H1 (cell line): ENCODE data around the gene NAXD. TPM values are rescaled to one million over a fixed set of nuclear protein-coding genes. Genes with fewer than 3 reads are reported as not detected.

Source experiments
- CTCF ChIA-PET: fragments of 300-600 bp; sonication (Branson Sonifier 250); formaldehyde crosslinking; loops from one replicate; lab custom pipeline; 2021; ENCODE audit not compliant: partially characterized antibody; lab: Charles Lee
- POLR2A ChIA-PET: fragments of 300-600 bp; sonication (Branson Sonifier 250); formaldehyde crosslinking; loops from one replicate; lab custom pipeline; 2021; ENCODE audit warnings: inconsistent platforms; ENCODE audit not compliant: partially characterized antibody; lab: Charles Lee
- DNase-seq, 2 experiments: peaks; one replicate each; pipeline versions ENCODE4 v3.0.0 to v3.0.0-alpha.2; 2010 to 2022; ENCODE audit warnings: low spot score in 2 of 2, low read depth in 1 of 2, mixed read lengths in 1 of 2
- FAIRE-seq: peaks from 2 replicates; lab custom pipeline; 2011; peaks lifted over from hg19 to GRCh38; lab: Jason Lieb, UNC
- H2AFZ ChIP-seq: 2 replicates; pipeline ENCODE4 v1.8.1; 2012; ENCODE audit warnings: low read length, inconsistent platforms
- H2AK5ac ChIP-seq: 2 replicates; pipeline ENCODE4 v1.6.1; 2013; ENCODE audit warnings: low read depth, low read length
- H2BK120ac ChIP-seq: replicated peaks from 2 replicates; pipeline ENCODE3; 2013; ENCODE audit warnings: low read depth, low read length, inconsistent platforms
- H2BK12ac ChIP-seq: 2 replicates; pipeline ENCODE4 v1.6.1; 2013; ENCODE audit warnings: low read depth, low read length
- H2BK15ac ChIP-seq: 2 replicates; pipeline ENCODE4 v1.6.1; 2013; ENCODE audit warnings: low read length
- H2BK20ac ChIP-seq: 2 replicates; pipeline ENCODE4 v1.6.1; 2013; ENCODE audit warnings: low read length
- H2BK5ac ChIP-seq: 2 replicates; pipeline ENCODE4 v1.6.1; 2013; ENCODE audit warnings: low read depth, low read length
- H3K14ac ChIP-seq: 2 replicates; pipeline ENCODE4 v1.6.1; 2013; ENCODE audit warnings: inconsistent platforms; ENCODE audit not compliant: insufficient read length
- H3K18ac ChIP-seq: 2 replicates; pipeline ENCODE4 v1.6.1; 2013; ENCODE audit warnings: low read length; ENCODE audit errors: extremely low read depth
- H3K23ac ChIP-seq: 2 replicates; pipeline ENCODE4 v1.6.1; 2013; ENCODE audit warnings: inconsistent platforms; ENCODE audit not compliant: insufficient read length
- H3K23me2 ChIP-seq: 2 replicates; pipeline ENCODE4 v1.6.1; 2013; ENCODE audit warnings: low read depth, low read length
- H3K27ac ChIP-seq: 2 replicates; pipeline ENCODE4 v1.6.1; 2011; ENCODE audit warnings: low read depth, low read length, inconsistent platforms
- H3K27me3 ChIP-seq, 4 experiments: replicated peaks in 1 of 4; 1 replicate in 1 of 4; 2 replicates in 3 of 4; pipeline versions ENCODE4 v1.6.1 to v1.8.1; 2011 to 2013; ENCODE audit warnings: low read length in 3 of 4, mild to moderate bottlenecking in 3 of 4, inconsistent platforms in 2 of 4, mixed read lengths in 2 of 4, moderate library complexity in 1 of 4; ENCODE audit not compliant: control insufficient read depth in 3 of 4, insufficient read depth in 3 of 4; ENCODE audit errors: extremely low read depth in 1 of 4
- H3K36me3 ChIP-seq, 4 experiments: 2 replicates each; pipeline versions ENCODE4 v1.6.1 to v1.8.1; 2011 to 2013; ENCODE audit warnings: mild to moderate bottlenecking in 4 of 4, low read length in 3 of 4, moderate library complexity in 2 of 4, control low read depth in 1 of 4, inconsistent platforms in 1 of 4; ENCODE audit not compliant: insufficient read depth in 4 of 4, control insufficient read depth in 2 of 4
- H3K4ac ChIP-seq: replicated peaks from 2 replicates; pipeline ENCODE3; 2013; ENCODE audit warnings: low read length, low read depth, mixed read lengths, inconsistent platforms; ENCODE audit not compliant: insufficient read length
- H3K4me1 ChIP-seq, 4 experiments: replicated peaks in 1 of 4; 1 replicate in 1 of 4; 2 replicates in 3 of 4; pipeline versions ENCODE4 v1.6.1 to v1.8.1; 2011 to 2013; ENCODE audit warnings: low read length in 3 of 4, inconsistent platforms in 2 of 4, mixed read lengths in 1 of 4; ENCODE audit not compliant: insufficient read depth in 4 of 4, control insufficient read depth in 3 of 4
- H3K4me2 ChIP-seq, 2 experiments: 2 replicates each; pipeline versions ENCODE4 v1.6.1 to v1.8.1; 2011 to 2013; ENCODE audit warnings: low read depth in 2 of 2, low read length in 2 of 2, control low read depth in 1 of 2, inconsistent platforms in 1 of 2, mild to moderate bottlenecking in 1 of 2; ENCODE audit not compliant: insufficient read depth in 1 of 2
- H3K4me3 ChIP-seq, 4 experiments: fragments of 200-600, 300-600 bp in 1 of 4; sonication (generic), shearing (Covaris generic), sonication (Bioruptor Twin) in 1 of 4; 2 replicates each; pipeline versions ENCODE4 v1.5.1 to v1.8.1; 2011 to 2016; ENCODE audit warnings: low read length in 4 of 4, low read depth in 3 of 4, control low read depth in 2 of 4, inconsistent platforms in 2 of 4, mild to moderate bottlenecking in 2 of 4, mixed read lengths in 1 of 4, moderate library complexity in 1 of 4; ENCODE audit not compliant: insufficient read depth in 2 of 4; ENCODE audit errors: extremely low read depth in 1 of 4
- H3K56ac ChIP-seq: replicated peaks from 2 replicates; pipeline ENCODE3; 2013; ENCODE audit warnings: low read depth, mild to moderate bottlenecking, mixed read lengths, low read length, inconsistent platforms; ENCODE audit not compliant: insufficient read length
- H3K79me1 ChIP-seq: 2 replicates; pipeline ENCODE4 v1.6.1; 2013; ENCODE audit warnings: low read depth, low read length, control low read depth
- H3K79me2 ChIP-seq, 2 experiments: 2 replicates each; pipeline versions ENCODE4 v1.6.1 to v1.8.1; 2012 to 2013; ENCODE audit warnings: low read length in 2 of 2, mild to moderate bottlenecking in 2 of 2, inconsistent platforms in 1 of 2; ENCODE audit not compliant: insufficient read depth in 2 of 2, control insufficient read depth in 1 of 2
- H3K9ac ChIP-seq, 4 experiments: replicated peaks in 1 of 4; 1 replicate in 1 of 4; 2 replicates in 3 of 4; pipeline versions ENCODE4 v1.6.1 to v1.8.1; 2011 to 2013; ENCODE audit warnings: low read depth in 3 of 4, low read length in 3 of 4, control low read depth in 2 of 4, mild to moderate bottlenecking in 2 of 4, moderate library complexity in 2 of 4, inconsistent platforms in 1 of 4; ENCODE audit errors: extremely low read depth in 1 of 4
- H3K9me3 ChIP-seq, 2 experiments: 2 replicates each; pipeline versions ENCODE4 v1.6.1 to v1.8.1; 2012 to 2013; ENCODE audit warnings: mild to moderate bottlenecking in 2 of 2, moderate library complexity in 2 of 2, control low read depth in 1 of 2, inconsistent platforms in 1 of 2, low read depth in 1 of 2, low read length in 1 of 2, mixed read lengths in 1 of 2; ENCODE audit not compliant: insufficient read depth in 2 of 2
- H4K20me1 ChIP-seq, 2 experiments: replicated peaks in 1 of 2; 2 replicates each; pipeline versions ENCODE3 to v1.8.1; 2011 to 2013; ENCODE audit warnings: inconsistent platforms in 2 of 2, low read length in 2 of 2, mild to moderate bottlenecking in 1 of 2; ENCODE audit not compliant: insufficient read depth in 2 of 2, control insufficient read depth in 1 of 2
- H4K5ac ChIP-seq: 2 replicates; pipeline ENCODE4 v1.6.1; 2013; ENCODE audit warnings: low read length, low read depth, mixed read lengths, inconsistent platforms; ENCODE audit not compliant: insufficient read length
- H4K8ac ChIP-seq: 2 replicates; pipeline ENCODE4 v1.8.0; 2013; ENCODE audit warnings: mild to moderate bottlenecking, moderate library complexity, low read length, inconsistent platforms; ENCODE audit not compliant: insufficient read depth; ENCODE audit errors: extremely low read depth
- H4K91ac ChIP-seq: replicated peaks from 2 replicates; pipeline ENCODE3; 2013; ENCODE audit warnings: low read length, mixed read lengths, inconsistent platforms; ENCODE audit not compliant: insufficient read length
- ATF3 ChIP-seq: IDR thresholded peaks from 2 replicates; pipeline ENCODE4 v1.6.1; 2011; ENCODE audit warnings: low read depth, mild to moderate bottlenecking, low read length; ENCODE audit not compliant: insufficient read depth
- CREB1 ChIP-seq: IDR thresholded peaks from 2 replicates; pipeline ENCODE4 v1.6.1; 2012; ENCODE audit warnings: inconsistent platforms
- E2F6 ChIP-seq: IDR thresholded peaks from 2 replicates; pipeline ENCODE4 v1.6.1; 2012; ENCODE audit warnings: inconsistent platforms
- EP300 ChIP-seq, 2 experiments: IDR thresholded peaks; 1 replicate in 1 of 2; 2 replicates in 1 of 2; pipeline ENCODE4 v1.6.1; 2011 to 2012; ENCODE audit warnings: low read depth in 2 of 2, low read length in 2 of 2, mild to moderate bottlenecking in 2 of 2, borderline replicate concordance in 1 of 2, inconsistent platforms in 1 of 2, moderate library complexity in 1 of 2
- HDAC2 ChIP-seq, 2 experiments: fragments of 300-600 bp in 1 of 2; sonication (generic) in 1 of 2; IDR thresholded peaks; 2 replicates each; pipeline ENCODE4 v1.6.1; 2011 to 2012; ENCODE audit warnings: low read depth in 2 of 2, low read length in 2 of 2, mild to moderate bottlenecking in 2 of 2, moderate library complexity in 2 of 2, borderline replicate concordance in 1 of 2, inconsistent platforms in 1 of 2
- JUND ChIP-seq: IDR thresholded peaks from 2 replicates; pipeline ENCODE4 v1.6.1; 2011; ENCODE audit warnings: mild to moderate bottlenecking, improper control_type of control experiment, low read length
- MAFK ChIP-seq: IDR thresholded peaks from 2 replicates; pipeline ENCODE4 v1.6.1; 2012; ENCODE audit warnings: low read depth, mild to moderate bottlenecking, improper control_type of control experiment, low read length
- PHF8 ChIP-seq: fragments of 200-600 bp; sonication (generic); conservative IDR thresholded peaks from 2 replicates; pipeline ENCODE4 v1.7.1; 2012; ENCODE audit warnings: low read depth, mild to moderate bottlenecking, inconsistent platforms, low read length, moderate library complexity
- RAD21 ChIP-seq, 2 experiments: IDR thresholded peaks in 1 of 2; conservative IDR thresholded peaks in 1 of 2; 2 replicates each; pipeline ENCODE4 v1.6.1; 2011; ENCODE audit warnings: low read depth in 2 of 2, low read length in 2 of 2, improper control_type of control experiment in 1 of 2, inconsistent platforms in 1 of 2, mild to moderate bottlenecking in 1 of 2, moderate library complexity in 1 of 2
- WGBS, 2 experiments: shearing (Covaris generic) in 1 of 2; methylation state at CpG; one replicate each; pipeline versions ENCODE4 v1.1.6 to v1.1.7; 2013 to 2015; ENCODE audit warnings: low lambda C conversion rate in 2 of 2, mixed read lengths in 2 of 2, inconsistent platforms in 1 of 2, low coverage in 1 of 2, missing lambda C conversion rate in 1 of 2; ENCODE audit not compliant: insufficient replicate concordance in 2 of 2, insufficient coverage in 1 of 2, insufficient read length in 1 of 2; ENCODE audit errors: extremely low coverage in 1 of 2, missing lambda C conversion rate in 1 of 2; 5-methylcytosine and 5-hydroxymethylcytosine counted together
- polyA plus RNA-seq, 7 experiments: library from polyadenylated mRNA; depleted of rRNA in 3 of 7; stranded (reverse) in 5 of 7; unstranded in 2 of 7; fragments of >200 nt in 5 of 7; fragments of 200-250 nt in 2 of 7; gene quantifications; 1 replicate in 5 of 7; 2 replicates in 1 of 7; 4 replicates in 1 of 7; pipeline versions ENCODE4 v1.2.1 to v1.2.3, GENCODE V29; 2011 to 2013; ENCODE audit warnings: missing spikeins in 2 of 7, mixed read lengths in 2 of 7
- total RNA-seq: library from RNA; stranded (reverse); fragmentation: NEBNext Ultra II Directional; extraction: Animal tissue kit (Norgen Biotek cat#: 25700); gene quantifications from 2 replicates; pipeline ENCODE4 v1.2.1, GENCODE V29; 2021

NAXD gene
- total and polyA plus RNA-seq, 2 of the 8 experiments (the other 6 are each of a cell fraction or from before 2014, with no cell fraction given): 25.4 to 35.5 TPM

GRCh38 chr13:110576070-110576394 is 39.3 kb upstream of the NAXD start:
- no peaks in the 10 kb centered on the region for H3K36me3 ChIP-seq
- peaks cover 0 to 1% of the 10 kb centered on the region in 2 experiments for H4K20me1 ChIP-seq
- 0 out of 2 replicates have a peak overlapping the region, but pooled peaks have one; percentile 49 for H2AFZ ChIP-seq
- H3K56ac ChIP-seq: no peak overlapping the region
- peak overlapping the region; percentile 41; the same call in 1 of the 2 replicates for H4K8ac ChIP-seq
- peaks cover 1% of the 10 kb centered on the region; the same call in 1 of the 2 replicates for H3K23me2 ChIP-seq
- H3K27me3 ChIP-seq: no peaks in the 10 kb centered on the region
- no peak overlapping the region for H2BK15ac ChIP-seq
- H2AK5ac ChIP-seq: no peak overlapping the region
- peak overlapping the region; percentile 6; the same call in 1 of the 2 replicates for H2BK20ac ChIP-seq
- H3K79me1 ChIP-seq: no peaks in the 10 kb centered on the region
- DNase-seq (no peak), FAIRE-seq (no peak)
- no peak overlapping the region for H3K18ac ChIP-seq
- no peaks in the 10 kb centered on the region for H3K9me3 ChIP-seq
- no peak overlapping the region for H3K4me2 ChIP-seq
- H3K79me2 ChIP-seq: no peaks in the 10 kb centered on the region
- H3K4me3 ChIP-seq: no peak overlapping the region
- no peak overlapping the region for H3K4ac ChIP-seq
- no peak overlapping the region for H3K14ac ChIP-seq
- peaks cover 0 to 6% (median 3%) of the 10 kb centered on the region in 4 experiments; a peak in 4 of 7 replicates for H3K4me1 ChIP-seq
- TF ChIP-seq CREB1 (no peak), ATF3 (no peak), RAD21 (IDR thresholded peaks at IDR 0.05 in 1 of 2, conservative IDR thresholded peaks at IDR 0.05 in 1 of 2; ENCODE audit: low read depth in 2 of 2, low read length in 2 of 2) (no peak), MAFK (no peak), PHF8 (no peak), HDAC2 (IDR thresholded peaks at IDR 0.05; ENCODE audit: borderline replicate concordance in 1 of 2, low read depth in 2 of 2, low read length in 2 of 2) (no peak), JUND (no peak), EP300 (IDR thresholded peaks at IDR 0.05; ENCODE audit: borderline replicate concordance in 1 of 2, low read depth in 2 of 2, low read length in 2 of 2) (no peak), E2F6 (no peak)
- TF ChIP-seq, all 59 proteins: peak for 0
- H2BK5ac ChIP-seq: 0 out of 2 replicates have a peak overlapping the region, but pooled peaks have one; percentile 30
- H2BK12ac ChIP-seq: no peak overlapping the region
- no peak overlapping the region for H3K27ac ChIP-seq
- POLR2A ChIA-PET: no interaction called here
- no peak overlapping the region for H3K9ac ChIP-seq
- H3K23ac ChIP-seq: no peak overlapping the region
- H2BK120ac ChIP-seq: no peak overlapping the region
- no peak overlapping the region for H4K91ac ChIP-seq
- CTCF ChIA-PET: interaction anchor here (1.1 to 1.3 kb wide), 3 partner anchors 12 to 62 kb away, joined by 3 read pairs; no protein-coding TSS in a partner anchor
- 90% methylated on average over 7 of the region's 7 CpGs; no CpG with 5 or more reads in 1 of the 2 experiments for WGBS, 2 experiments
- no peak overlapping the region for H4K5ac ChIP-seq
